ENCODE measurements around the gene KMT2A. TPM values are rescaled to one million over a fixed set of nuclear protein-coding genes. Genes with fewer than 3 reads are reported as not detected.

Gene KMT2A
- total RNA-seq, 4 donors from 2014 or later = 61.8 to 150 (median 80.1) TPM

DNA sequence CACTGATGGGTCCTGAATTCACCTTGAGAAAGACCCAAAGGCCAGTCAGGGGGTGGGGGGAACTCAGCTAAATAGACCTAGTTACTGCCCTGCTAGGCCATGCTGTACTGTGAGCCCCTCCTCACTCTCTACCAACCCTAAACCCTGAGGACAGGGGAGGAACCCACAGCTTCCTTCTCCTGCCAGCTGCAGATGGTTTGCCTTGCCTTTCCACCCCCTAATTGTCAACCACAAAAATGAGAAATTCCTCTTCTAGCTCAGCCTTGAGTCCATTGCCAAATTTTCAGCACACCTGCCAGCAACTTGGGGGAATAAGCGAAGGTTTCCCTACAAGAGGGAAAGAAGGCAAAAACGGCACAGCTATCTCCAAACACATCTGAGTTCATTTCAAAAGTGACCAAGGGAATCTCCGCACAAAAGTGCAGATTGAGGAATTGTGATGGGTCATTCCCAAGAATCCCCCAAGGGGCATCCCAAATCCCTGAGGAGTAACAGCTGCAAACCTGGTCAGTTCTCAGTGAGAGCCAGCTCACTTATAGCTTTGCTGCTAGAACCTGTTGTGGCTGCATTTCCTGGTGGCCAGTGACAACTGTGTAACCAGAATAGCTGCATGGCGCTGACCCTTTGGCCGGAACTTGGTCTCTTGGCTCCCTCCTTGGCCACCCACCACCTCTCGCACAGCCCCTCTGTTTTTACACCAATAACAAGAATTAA, 88.6 kb downstream of the KMT2A start:
- H3K4me3 ChIP-seq = no peak overlapping the region
- H3K9me3 ChIP-seq = no peaks in the 10 kb centered on the region
- peaks cover 26% of the 10 kb centered on the region for H3K4me1 ChIP-seq
- H3K27ac ChIP-seq = no peak overlapping the region
- 76% methylated on average over 6 of the region's 6 CpGs for WGBS
- TF ChIP-seq, protein P1, sequence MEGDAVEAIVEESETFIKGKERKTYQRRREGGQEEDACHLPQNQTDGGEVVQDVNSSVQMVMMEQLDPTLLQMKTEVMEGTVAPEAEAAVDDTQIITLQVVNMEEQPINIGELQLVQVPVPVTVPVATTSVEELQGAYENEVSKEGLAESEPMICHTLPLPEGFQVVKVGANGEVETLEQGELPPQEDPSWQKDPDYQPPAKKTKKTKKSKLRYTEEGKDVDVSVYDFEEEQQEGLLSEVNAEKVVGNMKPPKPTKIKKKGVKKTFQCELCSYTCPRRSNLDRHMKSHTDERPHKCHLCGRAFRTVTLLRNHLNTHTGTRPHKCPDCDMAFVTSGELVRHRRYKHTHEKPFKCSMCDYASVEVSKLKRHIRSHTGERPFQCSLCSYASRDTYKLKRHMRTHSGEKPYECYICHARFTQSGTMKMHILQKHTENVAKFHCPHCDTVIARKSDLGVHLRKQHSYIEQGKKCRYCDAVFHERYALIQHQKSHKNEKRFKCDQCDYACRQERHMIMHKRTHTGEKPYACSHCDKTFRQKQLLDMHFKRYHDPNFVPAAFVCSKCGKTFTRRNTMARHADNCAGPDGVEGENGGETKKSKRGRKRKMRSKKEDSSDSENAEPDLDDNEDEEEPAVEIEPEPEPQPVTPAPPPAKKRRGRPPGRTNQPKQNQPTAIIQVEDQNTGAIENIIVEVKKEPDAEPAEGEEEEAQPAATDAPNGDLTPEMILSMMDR (IDR thresholded peaks at IDR 0.05) = no peak
- TF ChIP-seq POLR2AphosphoS5 (IDR thresholded peaks at IDR 0.05) (no peak), EP300 (IDR thresholded peaks at IDR 0.05) (no peak), POLR2A (IDR thresholded peaks at IDR 0.05) (no peak)
- H3K27me3 ChIP-seq = no peaks in the 10 kb centered on the region
- peaks cover 47% of the 10 kb centered on the region for H3K36me3 ChIP-seq
- DNase-seq (ENCODE audit: low spot score in 2 of 2) = no peak

DNA sequence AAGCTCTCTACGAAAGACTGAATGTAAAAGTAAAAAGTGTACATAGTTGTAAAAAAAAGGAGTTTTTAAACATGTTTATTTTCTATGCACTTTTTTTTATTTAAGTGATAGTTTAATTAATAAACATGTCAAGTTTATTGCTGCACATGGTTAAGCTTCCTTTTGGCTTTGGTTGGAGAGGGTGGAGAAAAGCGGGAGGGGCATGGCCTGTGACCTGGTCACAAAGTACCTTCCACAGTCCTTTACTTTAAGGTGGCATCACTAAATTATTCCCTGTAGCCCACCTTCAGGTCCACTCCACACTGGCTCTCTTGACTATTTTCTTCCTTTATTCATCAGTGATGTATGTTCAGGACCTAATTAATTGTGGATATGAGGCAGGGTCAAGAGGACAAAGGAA, 90.4 kb downstream of the KMT2A start:
- TF ChIP-seq POLR2AphosphoS5 (IDR thresholded peaks at IDR 0.05) (no peak), EP300 (IDR thresholded peaks at IDR 0.05) (no peak), POLR2A (IDR thresholded peaks at IDR 0.05) (no peak)
- TF ChIP-seq, protein P1 (IDR thresholded peaks at IDR 0.05) = no peak
- Histone ChIP-seq H3K27ac (no peak overlapping the region), H3K4me3 (no peak overlapping the region), H3K27me3 (no peaks in the 10 kb centered on the region), H3K36me3 (peaks cover 29% of the 10 kb centered on the region), H3K4me1 (peaks cover 42% of the 10 kb centered on the region), H3K9me3 (no peaks in the 10 kb centered on the region)
- DNase-seq (ENCODE audit: low spot score in 2 of 2) = no peak
- 86% methylated on average over 2 of the region's 2 CpGs for WGBS

DNA sequence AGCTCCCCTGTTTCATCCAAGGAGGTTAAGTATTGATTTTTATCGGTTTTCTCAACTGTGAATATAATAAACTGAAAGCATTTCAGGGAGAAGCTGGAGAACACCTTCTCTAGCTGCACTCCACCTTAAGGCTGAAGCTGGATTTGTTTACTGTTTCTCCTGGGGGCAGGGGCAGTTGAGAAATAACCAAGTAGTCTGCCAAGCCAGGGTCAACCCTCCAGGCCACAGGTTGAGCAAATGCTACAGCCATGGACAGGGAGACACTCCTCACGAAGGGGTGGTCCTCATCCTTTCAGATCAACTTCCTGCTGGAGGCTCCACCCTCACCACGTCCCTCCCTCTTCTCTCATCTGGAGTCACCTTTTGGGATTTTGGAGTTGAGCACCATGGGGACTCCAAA, 90.8 kb downstream of the KMT2A start, which contains the start of gene TTC36:
Gene TTC36, plus strand, starts transcription at position 366 of the 400 bp plus-strand sequence. Its CDS starts 21 bp downstream, at position 387.
- Histone ChIP-seq H3K9me3 (no peaks in the 10 kb centered on the region), H3K4me3 (no peak within 1 kb of the TSS), H3K4me1 (peaks cover 45% of the 10 kb centered on the region), H3K36me3 (peaks cover 25% of the 10 kb centered on the region), H3K27me3 (no peaks in the 10 kb centered on the region), H3K27ac (no peak within 1 kb of the TSS)
- WGBS = 63% methylated on average over 3 of the region's 3 CpGs
- DNase-seq (ENCODE audit: low spot score in 2 of 2) = no peak
- TF ChIP-seq POLR2A (IDR thresholded peaks at IDR 0.05) (no peak), POLR2AphosphoS5 (IDR thresholded peaks at IDR 0.05) (no peak), EP300 (IDR thresholded peaks at IDR 0.05) (no peak)
- TF ChIP-seq, protein P1 (IDR thresholded peaks at IDR 0.05) = no peak

DNA sequence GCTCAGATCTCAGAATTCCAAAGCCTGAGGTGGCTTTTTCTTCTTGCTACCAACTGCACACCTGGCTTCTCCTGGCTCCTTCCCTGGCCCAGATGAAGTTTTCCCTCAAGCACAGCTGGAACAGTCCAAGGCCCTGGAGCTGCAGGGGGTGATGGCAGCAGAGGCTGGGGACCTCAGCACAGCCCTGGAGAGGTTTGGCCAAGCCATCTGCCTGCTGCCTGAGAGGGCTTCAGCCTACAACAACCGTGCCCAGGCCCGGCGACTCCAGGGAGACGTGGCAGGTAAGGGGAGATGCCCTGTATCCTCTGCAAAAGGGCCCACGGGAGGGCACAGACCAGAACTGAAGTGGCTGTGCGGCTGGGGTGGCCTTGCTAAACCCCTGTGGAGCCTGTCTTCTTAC, 92.2 kb downstream of the KMT2A start:
- 90% methylated on average over 6 of the region's 6 CpGs for WGBS
- TF ChIP-seq EP300 (IDR thresholded peaks at IDR 0.05) (no peak), POLR2A (IDR thresholded peaks at IDR 0.05) (no peak), POLR2AphosphoS5 (IDR thresholded peaks at IDR 0.05) (no peak)
- TF ChIP-seq, protein P1 (IDR thresholded peaks at IDR 0.05) = no peak
- Histone ChIP-seq H3K36me3 (peaks cover 12% of the 10 kb centered on the region), H3K27me3 (no peaks in the 10 kb centered on the region), H3K4me1 (peaks cover 45% of the 10 kb centered on the region), H3K9me3 (no peaks in the 10 kb centered on the region), H3K27ac (no peak overlapping the region), H3K4me3 (no peak overlapping the region)
- peak in 1 of 2 donors; percentile 62 for DNase-seq (ENCODE audit: low spot score in 2 of 2)

DNA sequence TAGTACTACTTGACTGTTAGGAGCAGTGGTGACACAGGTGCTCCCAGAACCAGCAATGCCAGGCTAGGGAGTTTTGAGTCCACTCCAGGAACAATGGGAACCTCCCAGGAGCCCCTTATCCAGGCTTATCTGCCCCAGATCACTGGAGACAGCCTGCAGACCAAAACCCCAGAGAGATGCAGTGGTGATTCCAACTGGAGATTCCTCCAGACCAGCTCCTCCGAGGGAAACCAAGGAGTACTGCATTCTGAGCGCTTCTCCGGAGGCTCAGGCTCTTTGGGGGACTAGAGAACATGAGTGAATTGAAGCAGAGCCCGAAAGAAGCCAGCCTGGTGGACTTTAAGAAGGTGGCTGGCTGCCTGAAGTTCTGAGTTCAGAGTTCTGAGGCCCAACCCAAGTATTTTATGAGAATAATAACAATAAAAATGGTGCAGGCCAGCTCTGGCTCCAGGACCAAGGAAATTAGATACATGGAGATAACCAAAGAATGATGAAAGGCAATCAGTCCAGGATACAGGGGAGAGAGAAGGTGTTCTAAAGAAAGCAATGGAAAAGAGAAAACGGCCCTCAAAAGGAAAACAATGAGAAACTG, 93.4 kb downstream of the KMT2A start:
- no peak overlapping the region for H3K27ac ChIP-seq
- WGBS = 76% methylated on average over 5 of the region's 5 CpGs
- no peaks in the 10 kb centered on the region for H3K27me3 ChIP-seq
- no peak for DNase-seq (ENCODE audit: low spot score in 2 of 2)
- no peaks in the 10 kb centered on the region for H3K9me3 ChIP-seq
- peaks cover 5% of the 10 kb centered on the region for H3K36me3 ChIP-seq
- H3K4me1 ChIP-seq = peaks cover 36% of the 10 kb centered on the region
- H3K4me3 ChIP-seq = peak overlapping the region; percentile 96
- TF ChIP-seq EP300 (IDR thresholded peaks at IDR 0.05) (no peak), POLR2A (IDR thresholded peaks at IDR 0.05) (no peak), POLR2AphosphoS5 (IDR thresholded peaks at IDR 0.05) (no peak)
- TF ChIP-seq, protein P1 (IDR thresholded peaks at IDR 0.05) = no peak

Data from suprapubic skin (tissue), 4 donors.